Testis (tissue), 2 donors: ENCODE data around the gene PLCB1.

Experiments
- POLR2A ChIP-seq: fragments of 450-650 bp; IDR thresholded peaks from one replicate; pipeline ENCODE4 v1.6.1; 2017; ENCODE audit warnings: antibody characterized with exemption, mild to moderate bottlenecking, moderate library complexity
- TF ChIP-seq, protein P1 (sequence below), 3 experiments: fragments of 450-650 bp in 2 of 3; fragments of 200-600 bp in 1 of 3; sonication (generic) in 1 of 3; IDR thresholded peaks; one replicate each; pipeline ENCODE4 v1.5.1; 2016 to 2019; ENCODE audit warnings: antibody characterized with exemption in 3 of 3, mild to moderate bottlenecking in 2 of 3, moderate library complexity in 1 of 3

DNA sequence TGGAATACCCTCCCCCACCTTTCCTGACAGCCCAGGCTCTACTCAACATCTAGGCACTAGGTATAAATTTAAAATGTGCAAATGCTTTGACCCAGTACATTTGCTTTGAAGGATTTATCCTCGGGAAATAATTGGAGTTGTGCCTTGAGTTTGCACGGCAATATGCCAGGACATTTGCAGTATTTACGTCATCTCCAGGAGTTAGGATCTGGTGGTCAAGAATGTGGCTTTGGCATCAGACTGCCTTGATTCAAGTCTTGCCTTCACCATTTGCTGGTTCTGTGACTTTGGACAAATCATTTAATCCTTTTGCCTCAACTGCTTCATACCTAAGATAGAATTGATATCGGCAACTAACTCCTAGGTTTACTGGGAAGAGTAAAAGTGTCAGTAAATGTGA is 169.6 kb downstream of the PLCB1 start:
- TF ChIP-seq, protein P1, sequence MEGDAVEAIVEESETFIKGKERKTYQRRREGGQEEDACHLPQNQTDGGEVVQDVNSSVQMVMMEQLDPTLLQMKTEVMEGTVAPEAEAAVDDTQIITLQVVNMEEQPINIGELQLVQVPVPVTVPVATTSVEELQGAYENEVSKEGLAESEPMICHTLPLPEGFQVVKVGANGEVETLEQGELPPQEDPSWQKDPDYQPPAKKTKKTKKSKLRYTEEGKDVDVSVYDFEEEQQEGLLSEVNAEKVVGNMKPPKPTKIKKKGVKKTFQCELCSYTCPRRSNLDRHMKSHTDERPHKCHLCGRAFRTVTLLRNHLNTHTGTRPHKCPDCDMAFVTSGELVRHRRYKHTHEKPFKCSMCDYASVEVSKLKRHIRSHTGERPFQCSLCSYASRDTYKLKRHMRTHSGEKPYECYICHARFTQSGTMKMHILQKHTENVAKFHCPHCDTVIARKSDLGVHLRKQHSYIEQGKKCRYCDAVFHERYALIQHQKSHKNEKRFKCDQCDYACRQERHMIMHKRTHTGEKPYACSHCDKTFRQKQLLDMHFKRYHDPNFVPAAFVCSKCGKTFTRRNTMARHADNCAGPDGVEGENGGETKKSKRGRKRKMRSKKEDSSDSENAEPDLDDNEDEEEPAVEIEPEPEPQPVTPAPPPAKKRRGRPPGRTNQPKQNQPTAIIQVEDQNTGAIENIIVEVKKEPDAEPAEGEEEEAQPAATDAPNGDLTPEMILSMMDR (IDR thresholded peaks at IDR 0.05) = no peak
- TF ChIP-seq POLR2A = no peak
